ENCODE results near the gene PPP1R2.

PPP1R2 gene

DNA sequence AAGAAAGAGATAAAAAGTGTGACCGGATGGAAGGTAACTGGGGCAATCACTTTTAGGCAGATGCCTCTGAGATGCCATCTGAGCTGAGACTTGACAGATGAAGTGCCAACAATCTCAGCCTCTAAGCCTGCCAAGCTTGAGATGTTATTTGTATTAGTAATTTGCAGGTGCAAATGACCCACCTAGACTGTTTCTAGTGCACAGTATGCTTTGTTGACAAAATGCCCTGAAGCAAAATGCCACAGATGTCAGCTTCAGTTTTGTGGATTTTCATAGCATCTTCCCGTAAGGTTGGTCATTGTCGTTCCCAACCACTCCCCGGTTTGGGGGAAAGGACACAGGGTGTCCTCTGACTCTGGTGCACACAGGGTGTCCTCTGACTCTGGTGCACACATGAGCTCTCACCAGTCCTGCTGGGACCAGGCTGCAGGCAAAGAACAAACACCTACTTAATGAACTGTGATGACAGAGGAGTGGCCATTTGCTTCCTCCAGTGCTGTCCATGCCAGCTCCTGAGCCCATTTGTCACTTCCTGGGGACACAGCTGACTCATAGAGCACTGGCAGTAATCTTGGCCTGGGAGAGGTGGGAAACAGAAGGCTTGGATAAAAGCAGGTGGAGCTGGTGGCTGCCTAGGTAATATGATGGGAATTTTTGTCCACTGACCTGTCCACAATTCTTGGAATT is 16.7 kb upstream of the PPP1R2 start:
- H3K9me3 ChIP-seq (ENCODE audit: control insufficient read depth, insufficient read depth, low read depth, low read length), result no peaks in the 10 kb centered on the region
- ChIA-PET POLR2A (interaction anchor here (0.9 kb wide), 1 partner anchor 17 kb away, joined by 3 read pairs; no protein-coding TSS in a partner anchor), CTCF (interaction anchor here (0.6 to 0.9 kb wide), 3 partner anchors 8 to 334 kb away, joined by 3 read pairs; no protein-coding TSS in a partner anchor)
- TF ChIP-seq ZNF214 (tag by site-specific recombination; IDR thresholded peaks at IDR 0.05; ENCODE audit: borderline replicate concordance) (no peak), ZIC2 (tag by site-specific recombination; IDR thresholded peaks at IDR 0.05) (peak; percentile 75), ZNF221 (tag by site-specific recombination; IDR thresholded peaks at IDR 0.05; ENCODE audit: borderline replicate concordance) (no peak)
- TF ChIP-seq, protein P1, sequence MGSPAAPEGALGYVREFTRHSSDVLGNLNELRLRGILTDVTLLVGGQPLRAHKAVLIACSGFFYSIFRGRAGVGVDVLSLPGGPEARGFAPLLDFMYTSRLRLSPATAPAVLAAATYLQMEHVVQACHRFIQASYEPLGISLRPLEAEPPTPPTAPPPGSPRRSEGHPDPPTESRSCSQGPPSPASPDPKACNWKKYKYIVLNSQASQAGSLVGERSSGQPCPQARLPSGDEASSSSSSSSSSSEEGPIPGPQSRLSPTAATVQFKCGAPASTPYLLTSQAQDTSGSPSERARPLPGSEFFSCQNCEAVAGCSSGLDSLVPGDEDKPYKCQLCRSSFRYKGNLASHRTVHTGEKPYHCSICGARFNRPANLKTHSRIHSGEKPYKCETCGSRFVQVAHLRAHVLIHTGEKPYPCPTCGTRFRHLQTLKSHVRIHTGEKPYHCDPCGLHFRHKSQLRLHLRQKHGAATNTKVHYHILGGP (tag by site-specific recombination; IDR thresholded peaks at IDR 0.05), result no peak
- TF ChIP-seq, protein P2, sequence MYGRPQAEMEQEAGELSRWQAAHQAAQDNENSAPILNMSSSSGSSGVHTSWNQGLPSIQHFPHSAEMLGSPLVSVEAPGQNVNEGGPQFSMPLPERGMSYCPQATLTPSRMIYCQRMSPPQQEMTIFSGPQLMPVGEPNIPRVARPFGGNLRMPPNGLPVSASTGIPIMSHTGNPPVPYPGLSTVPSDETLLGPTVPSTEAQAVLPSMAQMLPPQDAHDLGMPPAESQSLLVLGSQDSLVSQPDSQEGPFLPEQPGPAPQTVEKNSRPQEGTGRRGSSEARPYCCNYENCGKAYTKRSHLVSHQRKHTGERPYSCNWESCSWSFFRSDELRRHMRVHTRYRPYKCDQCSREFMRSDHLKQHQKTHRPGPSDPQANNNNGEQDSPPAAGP (tag by site-specific recombination; IDR thresholded peaks at IDR 0.05), result no peak
- TF ChIP-seq, protein P3, sequence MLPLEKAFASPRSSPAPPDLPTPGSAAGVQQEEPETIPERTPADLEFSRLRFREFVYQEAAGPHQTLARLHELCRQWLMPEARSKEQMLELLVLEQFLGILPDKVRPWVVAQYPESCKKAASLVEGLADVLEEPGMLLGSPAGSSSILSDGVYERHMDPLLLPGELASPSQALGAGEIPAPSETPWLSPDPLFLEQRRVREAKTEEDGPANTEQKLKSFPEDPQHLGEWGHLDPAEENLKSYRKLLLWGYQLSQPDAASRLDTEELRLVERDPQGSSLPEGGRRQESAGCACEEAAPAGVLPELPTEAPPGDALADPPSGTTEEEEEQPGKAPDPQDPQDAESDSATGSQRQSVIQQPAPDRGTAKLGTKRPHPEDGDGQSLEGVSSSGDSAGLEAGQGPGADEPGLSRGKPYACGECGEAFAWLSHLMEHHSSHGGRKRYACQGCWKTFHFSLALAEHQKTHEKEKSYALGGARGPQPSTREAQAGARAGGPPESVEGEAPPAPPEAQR (tag by site-specific recombination; IDR thresholded peaks at IDR 0.05), result no peak
- H3K27ac ChIP-seq (ENCODE audit: extremely low read depth, low read depth, low read length), result no peak overlapping the region
- H3K36me3 ChIP-seq (ENCODE audit: control insufficient read depth in 2 of 2, insufficient read depth in 1 of 2, low read length in 2 of 2), result no peaks in the 10 kb centered on the region
- no peak overlapping the region for H3K4me3 ChIP-seq (ENCODE audit: low read depth, low read length)
- no peaks in the 10 kb centered on the region for H3K4me1 ChIP-seq (ENCODE audit: control insufficient read depth, insufficient read depth, low read length)

DNA sequence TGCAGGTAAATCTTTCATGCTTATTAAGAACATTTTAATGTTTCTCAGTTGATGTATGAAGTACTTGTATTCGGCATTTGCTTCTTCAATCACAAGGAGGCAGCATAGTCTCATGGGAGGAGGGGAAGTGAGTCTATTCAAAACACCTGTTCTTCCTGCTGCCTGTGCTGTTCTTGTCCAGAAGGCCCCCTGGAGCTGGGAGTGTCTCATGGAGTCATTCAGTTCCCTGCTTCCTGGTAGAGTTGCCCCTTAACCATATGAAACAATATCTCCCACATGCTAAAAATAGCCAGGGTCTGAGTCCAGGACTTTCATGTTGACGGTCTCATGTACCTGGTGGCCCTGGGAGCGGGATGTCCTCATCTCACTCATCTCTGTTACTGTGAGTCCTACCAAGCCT is 15.5 kb upstream of the PPP1R2 start:
- 0 out of 2 replicates have a peak, but pooled peaks have one; percentile 56 for TF ChIP-seq SCRT1 (tag by site-specific recombination; IDR thresholded peaks at IDR 0.05; ENCODE audit: borderline replicate concordance)
- no peak for TF ChIP-seq BCL11B (tag by site-specific recombination; IDR thresholded peaks at IDR 0.05; ENCODE audit: low read depth)
- no peak for TF ChIP-seq ZNF768 (tag by site-specific recombination; IDR thresholded peaks at IDR 0.05)
- no peak for TF ChIP-seq ZBTB8A (tag by site-specific recombination; IDR thresholded peaks at IDR 0.05)
- TF ChIP-seq GLI4 (tag by site-specific recombination; IDR thresholded peaks at IDR 0.05), result no peak
- TF ChIP-seq, protein P4, sequence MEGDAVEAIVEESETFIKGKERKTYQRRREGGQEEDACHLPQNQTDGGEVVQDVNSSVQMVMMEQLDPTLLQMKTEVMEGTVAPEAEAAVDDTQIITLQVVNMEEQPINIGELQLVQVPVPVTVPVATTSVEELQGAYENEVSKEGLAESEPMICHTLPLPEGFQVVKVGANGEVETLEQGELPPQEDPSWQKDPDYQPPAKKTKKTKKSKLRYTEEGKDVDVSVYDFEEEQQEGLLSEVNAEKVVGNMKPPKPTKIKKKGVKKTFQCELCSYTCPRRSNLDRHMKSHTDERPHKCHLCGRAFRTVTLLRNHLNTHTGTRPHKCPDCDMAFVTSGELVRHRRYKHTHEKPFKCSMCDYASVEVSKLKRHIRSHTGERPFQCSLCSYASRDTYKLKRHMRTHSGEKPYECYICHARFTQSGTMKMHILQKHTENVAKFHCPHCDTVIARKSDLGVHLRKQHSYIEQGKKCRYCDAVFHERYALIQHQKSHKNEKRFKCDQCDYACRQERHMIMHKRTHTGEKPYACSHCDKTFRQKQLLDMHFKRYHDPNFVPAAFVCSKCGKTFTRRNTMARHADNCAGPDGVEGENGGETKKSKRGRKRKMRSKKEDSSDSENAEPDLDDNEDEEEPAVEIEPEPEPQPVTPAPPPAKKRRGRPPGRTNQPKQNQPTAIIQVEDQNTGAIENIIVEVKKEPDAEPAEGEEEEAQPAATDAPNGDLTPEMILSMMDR (tag by site-specific recombination; IDR thresholded peaks at IDR 0.05), result peak; percentile 13; the same call in 1 of the 2 replicates
- TF ChIP-seq ZNF214 (tag by site-specific recombination; IDR thresholded peaks at IDR 0.05; ENCODE audit: borderline replicate concordance), result no peak
- peak; percentile 82 for TF ChIP-seq GLIS1 (tag by site-specific recombination; IDR thresholded peaks at IDR 0.05)
- peak; percentile 50 for TF ChIP-seq ZNF654 (tag by site-specific recombination; IDR thresholded peaks at IDR 0.05; ENCODE audit: low read depth)
- peak; percentile 58; the same call in 1 of the 2 replicates for TF ChIP-seq ZNF335 (tag by site-specific recombination; conservative IDR thresholded peaks at IDR 0.05)
- TF ChIP-seq ZNF677 (tag by site-specific recombination; IDR thresholded peaks at IDR 0.05), result peak; percentile 54; the same call in 1 of the 2 replicates
- TF ChIP-seq SCRT2 (tag by site-specific recombination; IDR thresholded peaks at IDR 0.05), result peak; percentile 72
- 0 out of 2 replicates have a peak, but pooled peaks have one; percentile 14 for TF ChIP-seq ZIC2 (tag by site-specific recombination; IDR thresholded peaks at IDR 0.05)
- CTCF ChIA-PET, result interaction anchor here (0.6 to 1.3 kb wide), 6 partner anchors 8 to 925 kb away, joined by 3 to 6 read pairs (median 3); no protein-coding TSS in a partner anchor
- Histone ChIP-seq H3K36me3 (ENCODE audit: control insufficient read depth in 2 of 2, insufficient read depth in 1 of 2, low read length in 2 of 2) (no peaks in the 10 kb centered on the region), H3K27ac (ENCODE audit: extremely low read depth, low read depth, low read length) (no peak overlapping the region), H3K4me3 (ENCODE audit: low read depth, low read length) (no peak overlapping the region), H3K4me1 (ENCODE audit: control insufficient read depth, insufficient read depth, low read length) (no peaks in the 10 kb centered on the region), H3K9me3 (ENCODE audit: control insufficient read depth, insufficient read depth, low read depth, low read length) (no peaks in the 10 kb centered on the region)
- POLR2A ChIA-PET, result interaction anchor here (1.0 kb wide), 1 partner anchor 15 kb away, joined by 3 read pairs; the partner anchor contains the start of gene PPP1R2
